NOMO-1 treated with dmso at 0.1 percent for 144 hours (cell line): Measurements from ENCODE around the gene RNLS.

Experiments used
- DNase-seq: peaks from one replicate; lab custom pipeline; 2025; ENCODE audit not compliant: unreplicated experiment; lab: John Stamatoyannopoulos, UW

RNLS gene

DNA sequence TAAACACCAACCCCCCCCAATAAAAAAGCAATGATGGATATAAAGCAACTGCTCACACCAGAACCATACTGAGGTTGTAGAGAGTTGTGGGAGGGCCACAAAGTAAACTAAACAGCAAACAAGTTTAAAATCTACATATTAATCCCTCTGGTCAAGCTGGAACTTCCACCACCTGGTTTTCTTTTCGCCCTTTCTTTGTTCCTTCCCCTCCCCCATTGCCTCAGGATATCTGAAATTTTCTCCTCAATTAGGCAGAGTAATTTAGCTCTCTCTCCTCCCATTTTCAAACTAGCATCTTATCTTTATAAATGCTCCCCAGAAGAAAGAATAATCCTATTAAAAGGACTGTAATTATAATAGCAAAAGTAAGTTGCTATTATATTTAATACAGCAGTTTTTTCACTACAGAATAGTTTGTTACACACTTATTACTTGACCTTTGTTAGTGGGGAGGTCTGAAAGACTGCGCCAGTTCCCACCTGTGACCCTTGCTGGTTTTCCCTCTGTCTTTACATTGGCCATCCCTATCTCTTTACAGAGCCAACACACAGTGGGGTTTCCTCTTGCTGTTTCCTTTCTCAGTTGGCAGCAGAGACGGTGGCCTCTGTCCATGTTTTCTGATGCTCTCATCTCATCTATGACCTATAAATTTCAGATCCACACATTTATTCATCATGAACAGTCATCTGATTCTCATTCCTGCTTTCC, 235.4 kb downstream of the RNLS start:
- DNase-seq = no peak

DNA sequence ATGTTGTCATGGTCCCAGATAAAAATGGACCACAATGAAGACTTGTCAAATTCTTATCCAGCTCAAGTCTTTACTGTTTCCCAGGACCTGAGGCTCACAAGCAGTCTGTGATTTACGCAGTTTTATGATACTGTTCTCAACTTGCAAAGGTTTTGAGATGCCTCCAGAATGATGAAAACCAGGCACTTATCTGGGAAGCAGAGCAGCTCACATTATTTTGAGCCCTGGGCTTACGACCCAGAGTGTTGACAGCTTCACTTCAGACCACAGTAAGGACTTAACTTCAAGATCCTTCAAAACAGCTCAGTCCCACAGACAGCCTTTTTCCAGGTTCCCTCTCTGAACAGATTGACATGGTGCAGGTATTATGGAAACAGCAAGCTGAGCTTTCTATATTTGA, 236.1 kb downstream of the RNLS start:
- no peak for DNase-seq

DNA sequence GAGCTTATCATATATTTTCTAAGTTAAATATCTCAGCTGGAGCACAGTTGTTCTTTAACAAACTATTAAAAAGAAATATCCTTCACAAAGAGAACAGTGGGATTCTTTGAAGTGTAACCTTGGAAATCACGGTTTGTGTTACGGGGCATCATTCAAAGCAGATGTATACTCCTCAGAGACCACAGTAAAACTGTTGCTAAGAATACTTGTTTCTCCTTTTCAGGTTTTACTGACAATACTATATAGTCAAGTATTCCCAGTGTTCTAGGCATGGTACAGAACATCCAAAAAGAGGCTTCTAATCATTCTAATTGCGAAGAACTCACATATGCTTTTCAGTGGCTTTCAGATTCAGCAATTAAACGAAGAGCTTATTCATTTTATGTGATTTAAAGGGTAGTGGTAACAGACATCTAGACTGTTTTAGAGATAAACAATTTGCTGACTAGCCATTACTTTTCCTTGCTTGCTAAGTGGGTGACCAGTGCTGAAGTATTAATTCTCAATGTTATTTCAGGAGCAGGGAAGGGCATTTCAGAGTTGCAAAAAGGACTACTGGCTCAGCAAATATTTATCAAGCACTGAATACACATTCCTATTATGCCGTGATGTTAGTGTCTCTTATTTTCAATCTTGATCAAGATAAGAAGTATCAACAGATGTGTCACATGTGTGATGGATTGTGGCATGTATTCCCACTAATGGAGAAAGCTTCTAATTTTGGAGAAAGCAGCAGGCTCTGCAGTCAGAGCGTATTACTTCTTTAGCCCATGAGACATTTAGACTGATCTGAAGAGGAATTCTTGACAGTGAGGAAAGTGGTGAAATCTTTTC, 236.8 kb downstream of the RNLS start:
- DNase-seq = no peak

DNA sequence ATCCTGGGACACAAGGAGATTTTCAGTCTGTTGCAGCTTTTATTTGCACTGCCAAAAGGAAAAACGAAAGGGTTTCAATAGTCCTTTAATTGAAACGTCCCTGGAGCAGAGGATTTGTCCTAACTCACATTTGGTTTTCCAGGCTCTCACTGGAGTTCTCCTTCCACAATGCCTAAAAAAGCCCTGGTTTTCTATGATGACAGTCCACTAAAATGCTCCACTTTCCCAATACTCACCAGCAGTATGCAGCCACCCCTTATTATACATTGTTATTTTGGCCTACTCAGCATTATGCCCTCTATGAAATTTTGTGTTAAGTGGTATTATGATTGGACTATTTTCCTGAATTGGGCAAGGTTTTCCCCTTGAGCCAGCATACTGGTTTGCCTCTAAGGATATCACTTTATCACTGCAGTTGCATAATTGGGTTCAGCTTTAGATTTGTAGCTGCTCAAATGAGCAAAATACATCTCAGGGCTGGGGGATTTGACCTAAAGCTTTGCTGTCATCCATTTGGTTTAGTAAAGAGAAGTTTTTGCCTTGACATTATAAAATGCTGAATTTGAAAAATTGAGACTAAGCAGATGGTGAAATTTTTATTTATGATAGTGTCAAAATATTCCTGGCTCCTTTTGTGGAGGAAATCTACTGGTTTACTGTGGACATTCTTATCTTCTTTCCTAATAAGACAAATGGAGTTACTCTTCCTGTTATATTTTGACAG, 239.2 kb downstream of the RNLS start:
- DNase-seq = no peak

DNA sequence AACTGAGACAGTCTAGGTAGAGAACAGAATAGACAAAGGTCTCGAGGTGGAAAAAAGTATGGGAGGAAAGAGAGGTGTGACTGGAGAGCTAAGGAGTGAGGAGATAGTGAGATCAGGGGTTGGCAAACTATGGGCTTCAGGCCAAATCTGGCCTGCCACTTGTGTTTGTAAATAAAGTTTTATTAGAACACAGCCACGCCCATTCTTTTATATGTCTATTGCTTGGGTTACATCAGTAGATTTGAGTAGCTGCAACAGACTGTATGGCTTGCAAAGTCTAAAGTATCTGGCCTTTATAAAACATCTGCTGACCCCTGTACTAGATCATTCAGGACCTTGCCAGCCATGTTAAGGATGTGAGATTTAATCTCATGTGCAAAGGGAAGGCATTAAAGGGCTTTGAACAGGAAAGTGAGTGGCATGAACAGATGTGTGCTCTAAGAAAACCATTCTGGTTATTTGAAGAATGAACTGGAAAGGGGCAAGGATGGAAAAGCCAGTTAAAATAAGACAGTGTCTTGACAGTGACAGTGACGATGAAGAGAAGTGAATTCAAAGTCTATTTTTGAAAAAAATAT, 240.3 kb downstream of the RNLS start:
- no peak for DNase-seq

DNA sequence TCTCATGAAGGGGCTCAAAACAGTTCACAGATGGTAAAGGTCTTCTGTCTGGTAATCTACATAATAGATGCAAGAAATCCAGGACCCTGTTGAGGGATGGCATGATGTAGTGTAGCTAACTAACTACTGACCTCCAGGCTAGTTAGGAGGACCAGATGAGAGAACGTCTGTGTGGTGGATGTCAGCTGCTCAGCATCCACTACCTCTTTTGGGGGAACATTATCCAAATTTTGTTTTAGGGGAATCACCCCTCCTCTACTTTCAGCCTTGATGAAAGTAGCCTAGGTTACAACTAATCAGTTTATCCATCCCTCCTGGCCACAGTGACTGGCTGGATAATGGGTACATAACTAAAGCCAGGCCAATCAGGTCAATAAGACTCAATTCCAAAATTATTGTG, 246.0 kb downstream of the RNLS start:
- no peak for DNase-seq

DNA sequence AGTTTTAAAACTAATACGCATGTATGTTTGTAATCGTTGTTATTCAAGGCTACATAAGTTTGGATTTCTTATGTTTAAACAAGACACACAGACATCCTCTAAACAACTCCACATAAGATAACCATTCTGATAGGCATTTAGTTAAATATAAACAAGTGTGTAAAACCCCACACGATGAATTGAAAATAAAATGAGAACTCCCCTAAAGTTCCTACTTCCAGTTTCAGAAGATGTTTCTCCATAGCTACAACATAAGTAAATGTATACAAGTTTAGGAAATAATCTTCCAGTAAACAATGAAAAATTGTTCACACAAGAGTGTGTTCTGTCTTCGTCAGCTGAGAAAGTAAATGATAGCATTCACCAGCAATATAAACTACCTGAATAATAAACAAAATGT, 246.8 kb downstream of the RNLS start:
- no peak for DNase-seq

DNA sequence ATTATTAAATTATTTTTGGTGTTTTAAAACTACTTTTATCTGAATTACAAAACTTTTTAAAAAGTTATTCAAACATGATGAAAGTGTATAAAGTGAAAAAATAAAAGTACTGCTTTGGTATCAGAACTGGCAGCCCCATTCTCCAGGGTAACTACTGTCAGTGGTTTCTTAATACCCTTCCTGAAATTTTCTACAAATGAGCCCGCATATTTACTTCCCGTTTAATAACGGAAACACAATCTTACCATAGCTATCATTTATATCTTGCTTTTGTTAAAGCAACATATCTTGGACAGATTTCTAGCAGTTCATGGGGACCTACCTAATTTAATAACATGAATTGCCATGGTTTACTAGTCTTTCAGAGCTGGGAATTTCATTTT, 249.9 kb downstream of the RNLS start:
- DNase-seq = peak; percentile 22

DNA sequence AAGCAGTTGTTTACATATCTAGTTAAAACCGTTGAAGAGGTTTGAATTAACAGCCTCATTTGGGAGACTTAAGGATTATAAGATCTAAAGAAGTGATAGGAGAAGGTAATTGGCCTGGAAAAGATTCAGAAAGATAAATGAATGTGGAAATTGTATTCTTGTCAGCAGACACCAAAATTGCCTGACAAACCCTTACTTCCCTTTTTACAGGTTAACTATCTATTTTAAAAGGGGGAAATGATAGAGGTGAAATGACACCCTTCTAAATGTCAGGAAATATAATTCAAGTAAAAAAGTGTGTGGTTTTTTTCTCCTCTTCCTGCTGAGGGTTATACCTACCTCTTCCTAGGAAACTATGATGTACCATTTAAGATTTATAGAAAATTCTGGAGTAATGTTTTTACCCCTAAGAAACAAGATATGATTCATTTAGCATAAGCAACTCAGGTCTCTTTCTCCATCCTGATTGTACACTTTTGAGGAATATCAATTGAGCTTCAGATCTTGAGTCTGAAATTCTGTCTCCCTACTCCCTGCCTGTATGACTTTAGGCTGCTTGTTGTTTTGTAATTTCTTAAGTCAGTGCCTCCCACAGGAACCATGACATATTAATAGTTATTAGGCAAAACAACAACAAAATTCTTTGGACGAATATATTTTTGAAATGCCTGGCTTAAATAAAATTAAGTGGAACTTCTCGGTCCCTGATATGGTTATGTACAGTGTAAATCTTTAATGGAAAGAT, 250.4 kb downstream of the RNLS start:
- DNase-seq = peak; percentile 35

DNA sequence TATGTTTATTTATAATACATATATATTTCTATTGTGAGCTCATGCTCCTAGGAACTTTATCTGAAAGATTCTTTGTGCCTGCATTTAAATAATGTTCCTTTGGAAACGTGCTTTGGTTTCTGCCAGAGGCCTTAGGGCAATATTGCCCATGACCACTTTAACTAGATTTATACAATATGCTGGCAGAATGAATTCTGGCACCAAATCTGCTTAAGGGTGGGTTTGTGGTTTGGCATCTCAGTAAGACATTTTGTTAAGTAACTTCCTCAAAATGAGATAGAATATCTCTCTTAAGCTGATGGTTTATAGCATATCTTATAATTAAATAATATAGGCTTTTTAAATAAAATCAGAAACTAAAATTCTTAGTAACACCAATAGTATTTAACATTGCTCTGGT, 252.9 kb downstream of the RNLS start:
- DNase-seq = peak; percentile 27

DNA sequence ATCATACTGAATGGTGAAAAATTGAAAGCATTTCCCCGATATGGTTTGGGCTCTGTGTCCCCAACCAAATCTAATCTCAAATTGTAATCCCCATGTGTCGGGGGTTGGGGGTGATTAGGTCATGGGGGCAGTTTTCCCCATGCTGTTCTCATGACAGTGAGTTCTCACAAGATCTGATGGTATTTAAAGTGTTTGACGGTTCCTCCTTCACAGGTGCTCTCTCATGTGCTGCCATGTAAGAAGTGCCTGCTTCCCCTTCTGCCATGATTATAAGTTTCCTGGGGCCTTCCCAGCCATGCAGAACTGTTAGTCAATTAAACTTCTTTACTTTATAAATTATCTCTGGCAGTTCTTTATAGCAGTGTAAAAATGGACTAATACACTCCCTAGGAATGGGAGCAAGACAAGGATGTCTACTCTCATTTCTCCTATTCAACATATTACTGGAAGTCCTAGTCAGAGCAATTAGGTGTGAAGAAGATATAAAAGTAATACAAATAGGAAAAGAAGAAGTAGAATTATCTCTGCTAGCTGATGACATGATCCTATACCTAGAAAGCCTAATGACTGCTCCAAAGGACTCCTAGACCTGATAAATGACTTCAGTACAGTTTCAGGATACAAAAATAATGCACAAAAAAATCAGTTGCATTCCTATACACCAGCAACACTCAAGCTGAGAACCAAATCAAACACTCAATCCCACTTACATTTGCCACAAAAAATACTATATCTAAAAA, 260.6 kb downstream of the RNLS start:
- DNase-seq = no peak

DNA sequence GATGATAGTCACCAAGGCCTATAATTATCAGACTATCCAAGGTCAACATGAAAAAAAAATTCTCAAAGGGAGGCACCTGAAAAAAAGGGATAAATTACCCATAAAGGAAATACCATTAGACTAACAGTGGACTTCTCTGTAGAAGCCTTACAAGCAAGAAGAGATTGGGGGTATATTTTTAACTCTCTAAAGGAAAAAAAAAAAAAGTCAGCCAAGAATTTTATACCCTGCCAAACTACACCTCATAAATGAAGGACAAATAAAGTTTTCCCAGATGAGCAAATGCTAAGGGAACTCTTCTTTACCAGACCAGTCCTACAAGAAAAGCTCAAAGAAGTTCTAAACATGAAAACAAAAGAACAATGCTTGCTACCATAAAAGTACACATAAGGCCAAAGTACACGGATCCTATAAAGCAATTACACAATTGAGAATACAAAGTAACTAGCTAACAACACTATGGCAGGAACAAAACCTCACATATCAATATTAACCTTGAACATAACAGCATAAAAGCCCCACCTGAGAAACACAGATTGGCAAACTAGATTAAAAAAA, 263.1 kb downstream of the RNLS start:
- DNase-seq = no peak

DNA sequence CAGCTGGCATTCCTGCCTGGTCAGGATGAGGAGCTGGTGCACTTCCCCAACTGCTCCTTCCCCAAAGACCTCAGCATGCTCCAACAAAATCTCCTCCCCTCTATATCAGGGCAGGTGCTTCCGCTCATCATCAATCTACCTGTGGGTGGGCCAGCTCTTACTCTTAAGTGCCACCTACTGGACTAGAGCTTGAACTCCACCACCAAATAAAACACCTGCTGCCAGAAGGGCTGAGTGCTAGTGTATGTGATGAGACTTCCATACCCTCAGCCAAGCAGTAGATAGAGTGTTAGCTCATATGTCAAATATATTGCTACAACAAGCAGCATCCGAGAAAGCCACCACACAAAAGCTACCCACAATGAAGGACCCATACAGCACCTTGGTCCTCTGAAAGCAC, 264.3 kb downstream of the RNLS start:
- DNase-seq = no peak

DNA sequence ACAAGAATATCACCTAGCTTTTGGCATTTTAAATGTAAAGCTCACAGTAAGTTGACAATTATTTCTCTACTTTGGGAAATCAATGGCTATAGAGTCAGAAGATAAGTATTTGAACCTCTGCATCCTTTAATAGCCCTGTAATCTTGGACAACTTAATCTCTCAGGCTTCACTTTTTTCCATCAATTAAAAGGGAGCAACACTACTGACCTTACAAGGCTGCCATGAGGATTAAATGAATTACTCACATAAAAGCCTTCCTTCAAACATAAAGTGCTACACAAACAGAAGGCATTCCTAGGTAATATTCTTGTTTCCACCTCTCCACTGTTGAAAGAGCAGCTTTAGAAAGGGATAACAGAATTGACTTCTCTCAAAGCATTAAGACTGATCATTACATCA, 266.0 kb downstream of the RNLS start:
- DNase-seq = no peak

DNA sequence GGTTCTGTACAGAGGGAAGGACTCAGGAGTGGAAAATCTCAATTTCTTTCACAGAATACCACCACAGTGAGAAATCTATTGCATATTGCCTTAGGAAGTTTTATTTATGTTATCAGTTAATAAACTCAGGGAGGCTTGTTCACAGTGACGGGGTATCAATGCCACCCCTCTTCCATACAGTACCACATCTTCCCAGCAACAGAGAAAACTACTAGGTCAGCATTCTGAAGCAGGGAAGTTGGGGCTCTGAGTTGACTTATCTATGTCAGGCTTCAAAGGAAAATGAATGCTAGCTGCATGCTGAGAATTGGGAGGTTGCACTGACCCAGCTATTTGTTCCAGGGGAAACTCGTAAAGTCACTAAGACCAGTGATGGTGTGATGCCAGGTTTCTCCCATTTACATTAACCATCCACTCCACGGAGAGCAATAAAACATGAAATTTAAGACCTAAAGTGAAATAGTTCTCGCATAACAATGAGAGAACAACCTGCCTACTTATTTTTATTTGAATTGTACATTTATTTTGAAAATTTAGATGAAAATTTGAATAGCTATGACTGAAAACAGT, 266.7 kb downstream of the RNLS start:
- no peak for DNase-seq

DNA sequence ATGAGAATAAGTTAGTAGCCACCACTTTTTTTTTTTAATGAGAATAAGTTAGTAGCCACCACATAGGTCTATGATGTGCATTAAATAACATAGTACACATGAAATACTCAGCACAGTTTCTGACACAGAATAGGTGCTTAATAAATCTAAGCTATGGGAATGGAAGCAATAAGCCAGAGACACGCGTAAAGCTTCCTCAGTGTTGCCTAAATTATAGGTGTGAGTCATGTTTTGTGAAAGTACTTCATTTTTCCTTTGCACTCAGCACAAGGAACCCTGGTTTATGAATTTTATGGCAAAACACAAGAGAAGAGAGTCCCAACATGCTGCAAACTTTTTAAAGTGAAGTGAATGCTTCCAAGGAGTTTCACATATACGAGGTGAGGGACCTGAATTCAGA, 267.4 kb downstream of the RNLS start:
- peak; percentile 41 for DNase-seq

DNA sequence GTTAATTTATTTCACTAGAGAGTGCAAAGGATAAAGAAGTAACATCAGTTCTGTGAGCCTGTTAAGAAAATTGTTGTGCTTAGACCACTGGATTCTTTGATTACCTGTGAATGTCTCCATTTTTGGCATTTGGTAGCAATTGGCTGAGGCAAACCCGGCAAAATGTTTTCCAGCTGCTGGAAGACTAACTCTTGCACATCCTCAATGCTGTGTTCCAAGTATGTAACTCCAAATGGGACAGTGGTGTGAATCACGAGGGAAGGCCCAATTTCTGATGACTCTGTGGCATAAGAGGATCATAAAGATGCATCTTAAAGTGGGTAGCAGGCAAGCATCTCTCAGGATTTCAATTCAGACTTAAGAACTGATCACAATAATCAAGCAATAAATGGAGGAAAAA, 268.8 kb downstream of the RNLS start:
- no peak for DNase-seq

DNA sequence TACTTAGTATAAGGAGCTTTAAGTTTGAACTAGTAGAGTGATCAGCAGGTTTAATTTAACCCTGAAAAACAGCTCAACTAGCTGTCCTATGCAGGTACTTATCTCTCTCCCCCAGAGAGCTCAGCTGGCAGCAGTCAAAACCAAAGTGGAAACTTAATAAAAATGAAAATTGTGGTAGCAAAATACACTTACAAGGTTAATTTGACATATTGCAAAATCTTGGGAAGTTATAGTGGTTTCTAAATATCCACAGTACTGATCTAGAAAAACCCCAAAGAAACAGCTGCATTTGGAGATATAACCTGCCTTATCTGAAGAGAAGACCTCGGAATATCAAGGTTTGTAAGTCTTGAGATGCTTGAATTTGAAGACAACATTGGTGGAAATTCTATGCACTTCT, 269.2 kb downstream of the RNLS start:
- no peak for DNase-seq

DNA sequence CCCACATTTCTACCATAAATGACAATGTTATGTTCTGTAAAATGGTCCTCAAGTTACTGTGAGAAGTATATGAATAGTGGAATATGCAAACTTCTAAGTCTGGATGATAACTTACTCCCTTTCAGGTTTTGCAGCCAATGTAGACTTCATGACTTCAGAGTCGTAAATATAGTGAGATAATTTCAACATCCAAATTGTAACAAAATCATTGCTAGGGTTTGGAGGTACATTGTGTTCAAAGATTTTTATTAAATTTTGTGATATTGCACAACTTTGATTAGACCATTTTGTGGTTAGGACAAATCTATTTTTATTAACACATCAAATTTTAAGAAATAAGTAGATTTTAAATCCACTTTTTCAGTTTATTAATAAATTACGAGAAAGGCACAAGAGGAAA, 270.3 kb downstream of the RNLS start:
- no peak for DNase-seq

DNA sequence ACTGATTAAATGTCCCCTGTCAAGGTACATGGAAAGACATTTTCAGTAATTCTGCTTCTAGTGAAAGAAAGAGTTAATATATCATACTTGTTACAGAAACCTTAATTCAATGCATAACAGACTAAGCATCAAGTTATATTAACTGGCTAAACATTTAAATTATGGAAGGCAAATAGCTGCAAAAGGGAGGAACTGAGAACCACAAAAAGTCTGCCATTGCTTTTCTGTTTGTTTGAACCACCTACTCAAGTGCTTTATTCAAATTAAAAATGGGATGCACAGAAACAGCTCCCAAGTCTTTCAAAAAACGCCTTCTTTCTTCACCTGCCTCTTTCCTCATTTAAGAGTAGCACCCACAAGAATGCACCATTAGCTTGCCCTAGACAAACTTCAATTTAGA, 271.9 kb downstream of the RNLS start:
- DNase-seq = no peak
